Fibroblast of skin of right quadriceps (primary cell): Measurements from ENCODE around the gene CDC14A.
A peak's percentile ranks its signal among the peaks of the same experiment; 100 is the strongest.

Source experiments
- DNase-seq: peaks from one replicate; pipeline ENCODE4 v3.0.0-alpha.2; 2013

The CDC14A gene

DNA sequence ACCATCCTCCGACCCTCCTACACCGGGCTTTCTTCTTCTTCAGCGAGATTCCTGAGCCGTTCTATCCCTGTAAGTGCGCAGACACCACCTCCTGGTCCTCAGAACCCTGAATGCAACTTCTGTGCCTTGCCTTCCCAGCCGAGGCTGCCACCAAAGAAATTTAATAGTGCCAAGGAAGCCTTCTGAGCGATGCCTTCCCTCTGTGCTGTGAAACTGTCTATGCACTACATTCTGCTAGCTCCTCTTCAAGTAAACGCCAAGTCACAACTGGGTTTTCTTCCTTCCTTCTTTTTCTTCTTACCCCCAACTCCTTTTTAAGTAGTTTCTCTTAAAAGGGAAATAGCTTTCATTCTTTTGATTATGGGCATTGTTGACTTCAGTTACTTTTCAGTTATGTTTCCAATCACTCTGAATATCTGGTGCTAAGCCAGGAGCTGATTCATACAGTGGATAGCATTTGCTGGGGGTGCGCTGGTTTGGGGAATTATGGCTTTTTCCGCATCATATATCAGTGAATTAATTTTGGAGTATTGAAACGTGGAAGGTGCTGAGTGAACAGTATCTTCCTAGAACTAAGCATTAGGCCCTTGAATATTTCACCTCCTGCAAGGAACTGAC is 147.0 kb downstream of the CDC14A start:
- DNase-seq, result peak; percentile 71

DNA sequence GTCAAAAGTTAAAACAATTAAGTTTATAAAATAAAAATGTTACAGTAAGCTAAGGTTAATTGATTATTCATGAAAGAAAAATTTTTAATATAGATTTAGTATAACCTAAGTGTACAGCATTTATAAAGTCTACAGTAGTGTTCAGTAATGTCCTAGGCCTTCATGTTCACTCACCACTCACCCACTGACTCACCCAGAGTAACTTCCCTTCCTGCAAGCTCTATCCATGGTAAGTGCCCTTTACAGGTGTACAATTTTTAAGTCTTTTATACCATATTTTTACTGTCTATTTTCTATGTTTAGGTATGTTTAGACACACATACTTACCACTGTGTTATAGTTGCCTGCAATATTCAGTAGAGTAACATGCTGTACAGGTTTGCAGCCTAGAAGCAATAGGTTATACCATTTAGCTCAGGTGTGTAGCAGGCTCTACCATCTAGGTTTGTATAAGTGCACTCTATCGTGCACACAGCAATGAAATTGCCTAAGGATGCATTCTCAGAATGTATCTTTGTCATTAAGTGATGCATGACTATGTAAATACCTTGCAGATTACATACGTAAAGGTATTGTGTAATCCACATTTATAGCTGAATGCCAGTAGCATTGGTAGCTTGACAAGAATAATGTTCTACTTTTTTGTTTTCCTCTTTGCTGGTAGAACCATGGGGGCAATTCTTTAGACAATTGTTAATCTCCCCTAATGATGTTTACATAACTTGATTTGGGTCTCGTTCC is 149.9 kb downstream of the CDC14A start:
- DNase-seq, result peak; percentile 55

DNA sequence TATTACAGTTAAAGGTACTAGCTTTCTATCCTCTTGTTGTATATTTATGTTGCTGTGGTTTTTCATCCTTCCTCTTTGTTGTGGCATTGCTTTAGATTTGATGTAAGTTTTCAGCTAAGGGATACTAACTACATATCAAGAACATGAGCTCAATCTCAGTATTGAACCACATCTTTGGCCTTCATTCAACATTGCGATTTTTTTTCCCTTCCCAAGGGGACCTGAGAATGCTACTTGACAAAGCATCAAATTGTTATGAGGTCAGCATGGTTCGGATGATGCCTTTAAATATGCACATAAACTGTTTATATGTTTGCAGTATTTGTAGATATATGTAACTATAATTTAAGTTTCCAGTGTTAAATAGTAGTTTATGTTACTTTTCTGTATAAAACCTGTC is 153.9 kb downstream of the CDC14A start:
- DNase-seq, result peak; percentile 76

DNA sequence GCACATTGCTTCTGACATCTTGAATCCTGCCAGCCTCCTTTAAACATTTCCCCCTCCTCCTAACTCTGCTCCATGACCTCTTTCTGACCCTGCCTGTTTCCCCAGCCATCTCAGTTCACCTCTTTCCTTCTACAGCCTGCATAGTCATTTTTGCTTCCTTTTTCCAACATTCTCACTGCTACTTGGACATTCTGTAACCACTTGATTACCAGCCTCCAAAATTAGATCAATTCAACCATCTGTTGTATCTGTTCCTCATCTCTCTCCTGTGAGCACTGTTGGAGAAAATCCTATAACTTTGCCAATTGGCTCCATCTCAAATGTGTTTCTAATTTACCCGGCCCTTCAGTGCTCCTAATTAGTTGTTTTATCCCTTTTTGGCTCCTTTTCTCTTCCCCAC is 158.1 kb downstream of the CDC14A start:
- no peak for DNase-seq

DNA sequence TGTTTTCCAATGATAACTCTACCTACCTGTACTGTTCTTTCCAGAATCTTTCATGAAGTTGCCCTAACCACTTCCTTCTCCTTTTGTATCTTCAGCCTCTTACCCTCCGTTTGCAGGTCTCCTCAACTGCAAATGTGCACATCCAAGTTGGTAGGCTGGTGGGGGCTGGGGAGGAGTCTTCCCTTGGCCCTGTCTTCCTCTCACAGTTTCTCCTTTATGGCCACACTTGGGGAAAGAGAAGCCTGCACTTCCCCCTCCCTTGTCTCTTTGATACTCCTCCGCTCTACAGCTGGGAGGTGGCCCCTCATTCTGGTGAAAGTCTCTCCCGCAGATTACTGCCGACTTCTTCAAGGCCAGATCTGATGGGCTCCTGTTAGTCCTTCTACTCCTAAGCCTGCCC is 158.8 kb downstream of the CDC14A start:
- no peak for DNase-seq

DNA sequence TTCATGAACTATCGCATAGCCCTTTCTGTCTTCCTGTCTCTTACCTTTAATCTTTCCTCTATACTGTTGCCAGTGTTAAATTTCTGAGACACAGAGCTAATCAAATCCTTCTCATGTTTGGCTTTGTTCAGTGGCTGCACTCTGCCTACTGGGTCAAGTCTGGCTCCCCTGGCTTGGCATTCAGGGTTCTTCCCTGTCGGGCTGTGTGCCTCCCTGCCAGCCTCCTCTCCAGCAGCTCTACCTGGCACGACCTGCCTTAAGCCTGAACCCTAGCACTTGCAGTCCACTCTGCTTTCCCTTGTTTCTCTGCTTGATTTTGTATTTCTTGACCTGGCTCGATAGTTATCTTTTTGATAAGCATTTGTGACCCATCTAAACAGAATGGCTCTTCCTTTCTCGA is 159.5 kb downstream of the CDC14A start:
- DNase-seq, result no peak

DNA sequence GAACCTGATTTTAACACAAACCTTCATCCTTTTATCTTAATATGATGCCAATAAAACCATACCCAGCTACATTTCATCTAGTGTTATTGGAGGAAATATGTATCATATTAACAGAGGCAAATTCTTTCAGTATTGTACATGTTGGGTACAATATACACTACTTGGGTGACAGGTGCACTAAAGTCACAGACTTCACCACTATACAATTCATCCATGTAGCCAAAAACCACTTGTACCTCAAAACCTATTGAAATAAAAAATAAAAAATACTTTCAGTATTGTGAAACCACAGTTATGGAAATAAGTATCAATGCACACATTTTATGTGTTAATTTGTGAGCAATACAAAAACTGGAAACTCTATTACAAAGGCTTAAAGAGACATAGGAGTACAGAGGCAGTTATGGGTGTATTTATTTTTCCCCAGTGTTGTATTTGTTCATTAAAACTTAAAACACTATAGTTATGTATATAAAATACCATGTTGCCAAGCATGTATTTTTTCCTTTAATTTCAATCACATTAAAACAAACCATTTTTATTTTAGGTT is 160.6 kb downstream of the CDC14A start:
- DNase-seq, result no peak

DNA sequence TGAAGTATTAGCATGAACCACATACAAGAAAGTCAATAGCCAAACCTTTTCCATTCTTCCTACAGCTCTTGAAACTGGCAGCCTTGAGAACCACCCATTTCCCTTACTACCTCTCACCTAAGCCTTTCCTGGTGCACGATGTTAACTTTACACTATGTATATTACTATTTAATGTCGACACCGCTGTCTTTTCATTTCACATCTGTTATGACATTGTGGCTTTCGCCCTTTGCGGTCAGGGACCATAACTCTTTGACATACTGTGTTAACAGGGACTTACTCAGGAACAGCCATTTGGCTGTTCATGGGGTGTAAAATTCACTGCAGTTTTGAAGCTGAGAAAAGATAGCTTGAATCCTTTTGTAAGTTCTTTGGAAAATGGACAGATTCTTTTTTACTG is 164.6 kb downstream of the CDC14A start:
- peak; percentile 8 for DNase-seq

DNA sequence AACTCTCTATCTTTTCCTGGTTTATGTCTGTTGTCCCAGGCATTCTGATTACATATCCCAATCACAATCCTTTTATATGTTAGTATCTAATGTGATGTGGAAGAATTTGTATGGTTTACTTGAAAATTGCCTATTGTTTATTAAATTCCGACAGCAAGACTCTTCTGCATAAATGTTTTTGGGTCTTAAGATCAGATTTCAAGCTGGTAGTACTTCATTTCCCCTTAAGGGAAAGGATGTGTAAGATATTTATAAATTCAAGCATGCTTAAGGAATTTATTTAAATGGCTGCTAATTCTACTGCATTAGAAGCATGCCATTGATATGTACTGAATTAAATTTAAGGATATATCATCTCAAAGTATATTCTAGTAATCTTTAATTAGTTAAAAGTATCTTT is 165.2 kb downstream of the CDC14A start:
- peak; percentile 5 for DNase-seq

DNA sequence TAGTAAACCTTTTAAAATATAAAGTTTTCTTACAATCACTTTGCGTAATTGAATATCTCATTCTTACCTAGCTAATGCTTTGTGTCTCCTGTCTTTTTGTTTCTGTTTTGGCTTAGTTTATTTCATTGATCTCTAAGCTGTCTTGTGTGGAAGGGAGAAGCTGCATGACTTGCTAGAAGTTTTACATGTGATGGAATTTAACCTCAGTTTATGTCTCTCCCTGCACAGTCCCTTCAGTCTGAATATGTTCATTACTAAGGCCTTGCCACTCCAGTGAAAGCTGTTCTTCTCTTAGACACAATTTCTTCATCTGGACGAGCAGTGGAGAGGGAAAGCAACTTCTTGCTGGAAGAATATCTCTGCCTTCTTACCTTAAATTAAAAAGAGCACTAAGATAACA is 165.7 kb downstream of the CDC14A start:
- no peak for DNase-seq

DNA sequence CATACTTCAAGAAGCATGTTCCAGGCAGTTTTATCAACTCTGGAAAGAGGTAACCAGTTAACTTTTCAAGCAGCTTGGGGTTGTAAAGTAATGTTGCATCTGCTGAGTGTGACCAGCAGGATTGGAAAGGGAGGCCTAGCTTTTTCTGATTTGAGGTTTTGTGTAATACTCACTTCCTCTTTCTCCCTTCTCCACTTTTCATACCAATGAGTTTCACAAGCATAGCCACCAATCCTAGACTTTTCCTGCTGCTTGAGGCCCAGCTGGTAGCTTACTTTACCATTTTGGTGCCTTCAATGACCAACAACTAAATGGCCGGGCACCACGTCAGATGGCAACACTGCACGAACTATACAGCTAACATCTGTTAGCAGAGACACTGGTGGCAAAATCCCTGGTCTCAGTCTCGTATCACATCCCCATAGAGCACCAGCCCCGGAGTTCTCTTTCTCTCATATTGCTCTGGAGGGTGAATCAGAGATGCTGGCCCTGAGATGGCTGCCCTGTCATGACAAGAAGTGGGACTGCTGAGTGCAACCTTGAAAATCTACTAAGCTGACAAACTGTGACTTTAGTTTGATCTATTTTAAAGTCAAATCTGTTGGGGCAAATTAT is 170.8 kb downstream of the CDC14A start:
- DNase-seq, result no peak

DNA sequence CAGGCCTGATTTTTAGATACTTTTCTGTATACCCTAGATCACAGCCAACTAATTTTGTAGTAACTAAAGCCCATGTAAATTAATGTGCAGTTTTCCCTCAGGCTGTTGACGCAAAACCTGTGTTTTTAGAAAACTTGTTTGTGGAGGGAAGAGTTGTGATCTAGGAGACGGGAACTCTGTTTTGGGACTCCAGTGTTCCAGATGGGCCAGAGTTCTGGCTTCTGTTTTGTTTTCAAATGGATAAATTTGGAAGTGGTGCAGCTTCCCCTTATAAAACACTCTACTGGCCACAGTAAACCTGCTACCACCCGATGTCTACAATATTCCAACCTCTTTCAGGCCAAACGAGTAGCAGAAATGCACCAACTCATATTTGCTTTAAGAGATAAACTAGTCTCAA is 172.0 kb downstream of the CDC14A start:
- no peak for DNase-seq

DNA sequence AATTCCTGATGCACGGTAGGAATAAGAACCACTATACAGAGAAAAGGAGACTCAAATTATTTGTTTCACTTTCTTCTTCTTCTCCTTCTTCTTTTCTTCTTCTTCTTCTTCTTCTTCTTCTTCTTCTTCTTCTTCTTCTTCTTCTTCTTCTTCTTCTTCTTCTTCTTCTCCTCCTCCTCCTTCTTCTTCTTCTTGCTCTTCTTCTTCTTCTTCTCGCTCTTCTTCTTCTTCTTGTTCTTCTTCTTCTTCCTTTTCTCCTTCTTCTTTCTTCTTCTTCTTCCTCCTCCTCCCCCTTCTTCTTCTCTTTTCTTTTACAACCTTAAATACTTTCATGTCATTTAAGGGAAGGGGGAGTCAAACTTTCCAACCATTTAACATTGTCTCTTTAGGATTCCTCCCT is 174.6 kb downstream of the CDC14A start:
- DNase-seq, result no peak

DNA sequence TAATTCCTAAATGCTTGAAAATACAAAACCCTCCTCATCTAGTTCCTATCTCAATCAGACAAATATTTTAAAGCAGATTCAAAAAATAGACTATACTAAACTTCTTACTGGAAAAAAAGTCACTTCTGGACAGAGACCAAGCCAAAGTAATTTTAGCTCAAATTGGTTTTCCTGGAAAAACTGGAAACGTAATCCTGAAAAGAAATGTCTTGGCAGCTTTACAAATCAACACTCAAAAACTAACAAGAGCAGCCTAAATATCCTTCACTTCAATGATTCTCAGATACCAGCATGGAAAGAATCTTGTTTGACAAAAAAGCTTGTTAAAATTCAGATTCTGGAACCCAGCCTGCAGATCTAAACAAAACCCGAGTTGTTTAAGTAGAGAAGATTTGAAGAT is 176.6 kb downstream of the CDC14A start:
- peak; percentile 81 for DNase-seq

DNA sequence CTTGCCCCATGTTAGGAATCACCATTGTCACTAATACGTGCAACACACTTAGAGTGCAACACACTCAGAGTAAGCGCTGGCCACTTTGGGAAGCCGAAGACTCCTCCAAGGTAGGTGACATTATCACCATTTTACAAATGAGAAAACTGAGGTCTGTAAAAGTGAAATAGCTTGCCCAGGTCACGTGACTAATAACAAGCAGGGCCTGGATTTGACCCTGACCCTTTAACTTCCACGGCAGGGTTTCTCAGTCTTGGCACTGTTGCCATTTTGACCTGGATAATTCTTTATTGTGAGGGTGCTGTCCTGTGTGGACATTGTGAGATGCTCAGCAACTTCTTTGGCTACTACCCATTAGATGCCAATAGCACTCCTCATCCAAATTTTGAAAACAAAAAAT is 177.8 kb downstream of the CDC14A start:
- no peak for DNase-seq

DNA sequence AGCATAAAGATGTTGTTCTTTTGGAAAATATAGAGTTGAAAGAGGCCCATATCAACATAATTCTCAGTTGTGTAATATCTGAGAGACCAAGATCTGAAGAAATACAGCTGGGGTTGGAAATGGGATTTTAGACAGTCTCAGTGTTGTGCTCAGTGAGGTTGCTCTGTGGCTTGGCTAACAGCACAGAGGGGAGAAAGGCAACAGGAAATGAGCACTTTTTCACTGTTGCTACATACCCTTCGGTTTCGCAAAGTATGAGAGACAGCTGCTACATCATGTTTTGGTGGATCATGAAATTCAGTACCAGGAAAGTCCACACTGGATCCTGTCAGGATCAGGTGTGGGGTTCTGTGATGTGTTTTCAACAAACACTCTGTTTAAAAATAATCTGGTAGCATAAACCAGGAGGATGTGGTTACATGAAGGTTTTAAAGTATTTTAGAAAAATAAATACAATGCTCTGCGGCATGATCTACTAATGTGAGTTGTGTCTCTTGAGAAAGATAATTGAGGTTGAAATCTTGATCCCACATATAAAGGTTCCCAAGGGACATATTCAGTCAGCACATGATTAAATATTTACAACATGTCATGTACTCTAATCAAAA is 178.7 kb downstream of the CDC14A start:
- DNase-seq, result peak; percentile 76

DNA sequence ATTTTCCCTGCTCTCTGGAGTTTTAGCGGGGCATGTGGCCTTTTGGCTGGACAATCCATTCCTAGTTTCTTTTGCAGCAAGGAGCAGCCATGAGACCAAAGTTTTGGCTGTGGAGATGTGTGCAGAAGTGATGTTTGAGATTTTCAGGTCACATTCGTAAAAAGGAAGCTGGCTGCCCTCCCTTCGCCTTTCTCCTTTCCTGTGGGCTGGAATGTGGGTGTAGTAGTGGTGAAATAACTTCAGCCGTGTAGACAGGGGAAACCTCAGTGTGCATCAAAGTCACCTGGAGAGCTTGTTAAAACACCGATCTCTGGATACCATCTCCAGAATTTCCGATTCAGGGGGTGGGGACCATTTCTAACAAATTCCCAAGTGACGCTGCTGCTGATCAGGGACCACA is 180.3 kb downstream of the CDC14A start:
- DNase-seq, result no peak

DNA sequence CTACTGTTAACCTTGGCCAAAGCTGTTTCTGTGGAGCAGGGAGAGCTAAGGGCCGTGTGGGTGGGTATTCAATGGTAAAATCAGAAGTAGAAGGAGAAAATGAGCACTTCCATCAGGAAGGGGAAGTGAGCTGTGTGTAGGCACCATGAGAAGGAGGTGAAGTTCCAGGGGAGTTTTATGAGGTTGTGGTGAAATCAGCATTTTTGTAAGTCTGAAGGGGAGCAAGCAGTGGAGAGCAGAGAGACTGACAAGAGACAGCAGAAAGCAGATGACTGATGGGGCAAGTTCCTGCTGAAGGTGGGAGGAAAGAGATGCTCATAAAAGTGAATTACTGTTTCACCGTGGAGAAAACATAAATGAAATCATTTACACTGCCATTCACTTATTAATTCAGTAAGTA is 183.0 kb downstream of the CDC14A start:
- no peak for DNase-seq

DNA sequence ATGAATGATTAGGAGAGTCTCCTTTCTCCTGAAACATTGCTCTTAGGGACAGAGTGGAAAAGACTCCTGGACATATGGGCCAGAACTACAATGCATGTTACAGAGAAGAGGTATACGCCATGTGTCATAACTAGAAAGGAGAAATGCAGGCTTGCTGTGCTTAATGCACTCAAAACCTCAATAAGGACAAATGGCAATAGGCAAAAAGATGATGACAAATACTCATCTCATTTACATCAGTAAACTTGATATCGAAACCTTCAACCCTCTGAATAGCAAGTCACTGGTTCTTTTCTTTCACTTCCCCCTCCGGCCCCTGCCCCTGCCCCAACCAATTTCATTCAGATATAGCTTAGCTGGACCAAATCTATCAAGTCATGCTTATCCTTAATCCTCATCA is 183.7 kb downstream of the CDC14A start:
- no peak for DNase-seq

DNA sequence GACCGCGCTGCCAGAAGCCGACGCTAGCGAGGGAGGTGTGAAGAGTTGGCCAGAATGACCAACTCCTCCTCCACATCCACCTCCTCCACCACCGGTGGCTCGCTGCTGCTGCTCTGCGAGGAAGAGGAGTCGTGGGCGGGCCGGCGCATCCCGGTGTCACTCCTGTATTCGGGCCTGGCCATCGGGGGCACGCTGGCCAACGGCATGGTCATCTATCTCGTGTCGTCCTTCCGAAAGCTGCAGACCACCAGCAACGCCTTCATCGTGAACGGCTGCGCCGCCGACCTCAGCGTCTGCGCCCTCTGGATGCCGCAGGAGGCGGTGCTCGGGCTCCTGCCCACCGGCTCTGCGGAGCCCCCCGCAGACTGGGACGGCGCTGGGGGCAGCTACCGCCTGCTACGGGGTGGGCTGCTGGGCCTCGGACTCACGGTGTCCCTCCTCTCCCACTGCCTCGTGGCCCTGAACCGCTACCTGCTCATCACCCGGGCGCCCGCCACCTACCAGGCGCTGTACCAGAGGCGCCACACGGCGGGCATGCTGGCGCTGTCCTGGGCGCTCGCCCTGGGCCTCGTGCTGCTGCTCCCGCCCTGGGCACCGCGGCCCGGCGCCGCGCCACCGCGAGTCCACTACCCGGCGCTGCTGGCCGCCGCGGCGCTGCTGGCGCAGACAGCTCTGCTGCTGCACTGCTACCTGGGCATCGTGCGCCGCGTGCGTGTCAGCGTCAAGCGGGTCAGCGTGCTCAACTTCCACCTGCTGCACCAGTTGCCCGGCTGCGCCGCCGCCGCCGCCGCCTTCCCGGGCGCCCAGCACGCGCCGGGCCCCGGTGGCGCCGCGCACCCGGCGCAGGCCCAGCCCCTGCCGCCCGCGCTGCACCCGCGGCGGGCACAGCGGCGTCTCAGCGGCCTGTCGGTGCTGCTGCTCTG is 186.9 kb downstream of the CDC14A start:
- DNase-seq, result no peak

DNA sequence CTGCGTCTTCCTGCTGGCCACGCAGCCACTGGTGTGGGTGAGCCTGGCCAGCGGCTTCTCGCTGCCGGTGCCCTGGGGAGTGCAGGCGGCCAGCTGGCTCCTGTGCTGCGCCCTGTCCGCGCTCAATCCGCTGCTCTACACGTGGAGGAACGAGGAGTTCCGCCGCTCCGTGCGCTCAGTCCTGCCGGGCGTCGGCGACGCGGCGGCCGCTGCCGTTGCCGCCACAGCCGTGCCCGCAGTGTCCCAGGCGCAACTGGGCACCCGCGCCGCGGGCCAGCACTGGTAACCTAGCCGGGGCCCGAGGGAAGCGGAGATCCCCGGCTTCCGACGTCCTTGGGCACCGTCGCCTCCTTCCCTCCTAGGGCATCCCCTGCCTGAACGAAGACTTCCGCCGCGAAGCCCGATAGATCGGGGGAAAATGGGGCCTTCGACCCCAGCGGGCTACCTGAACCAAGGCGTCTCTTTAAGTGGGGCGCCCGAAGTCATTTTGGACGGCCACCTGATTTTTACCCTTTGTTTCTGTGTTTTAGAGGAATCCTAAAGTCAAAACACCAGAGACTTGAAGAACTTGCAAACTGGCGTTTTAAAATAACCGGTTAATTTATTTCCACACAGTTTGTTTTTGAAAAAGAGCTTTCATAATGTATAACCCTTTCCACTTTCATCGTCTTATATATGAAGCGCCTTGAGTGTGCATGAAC is 187.7 kb downstream of the CDC14A start:
- DNase-seq, result peak; percentile 22

DNA sequence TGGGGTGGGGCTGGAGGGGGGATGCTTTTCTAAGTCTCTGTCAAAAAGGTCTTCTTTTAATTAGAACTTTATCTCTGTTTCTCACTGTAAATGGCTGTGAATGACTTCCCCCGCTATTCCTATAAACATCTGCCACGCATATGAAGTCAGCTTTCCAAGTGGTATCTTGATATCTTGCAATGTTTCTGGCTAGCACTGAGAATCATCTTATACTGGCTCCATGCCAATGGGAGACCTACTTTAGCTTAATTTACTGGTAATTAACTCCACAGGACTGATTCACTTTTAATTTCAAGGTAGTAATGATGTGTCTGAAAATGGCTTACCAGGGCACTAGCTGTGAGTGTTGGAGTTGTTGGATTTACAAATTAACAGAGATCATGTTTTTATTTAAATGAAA is 190.0 kb downstream of the CDC14A start:
- no peak for DNase-seq
